CD4-positive, alpha-beta T cell (primary cell): ENCODE results near the gene SPC24. TPM values are rescaled to one million over a fixed set of nuclear protein-coding genes. Genes with fewer than 3 reads are reported as not detected.

Source experiments
- ATAC-seq: fragments of 200-7000 bp; cut with Tn5 transposase; one replicate; pipeline ENCODE4 v1.10.0; 2022; ENCODE audit warnings: mild to moderate bottlenecking; ENCODE audit not compliant: poor library complexity
- CTCF ChIA-PET: fragments of 350-600 bp; sonication (Branson Sonifier 250); formaldehyde crosslinking; loops from one replicate; lab custom pipeline; 2021; ENCODE audit warnings: antibody characterized with exemption, inconsistent platforms; lab: Charles Lee
- POLR2A ChIA-PET: fragments of 350-600 bp; sonication (Branson Sonifier 250); formaldehyde crosslinking; loops from one replicate; lab custom pipeline; 2021; ENCODE audit warnings: antibody characterized with exemption, inconsistent platforms; lab: Charles Lee
- DNase-seq, 14 experiments: peaks; one replicate each; pipeline ENCODE4 v3.0.0-alpha.2; 2013 to 2020; ENCODE audit warnings: mixed read lengths in 2 of 14
- H3K27ac ChIP-seq, 2 donors: one replicate each; pipeline versions ENCODE4 v1.5.1 to v1.7.0; 2013; ENCODE audit warnings: low read length in 2 of 2, low read depth in 1 of 2, mild to moderate bottlenecking in 1 of 2
- H3K27me3 ChIP-seq, 2 experiments: 1 replicate in 1 of 2; 2 replicates in 1 of 2; pipeline versions ENCODE4 v1.6.1 to v1.7.0; 2013; ENCODE audit warnings: low read length in 2 of 2, control low read depth in 1 of 2, mild to moderate bottlenecking in 1 of 2, moderate library complexity in 1 of 2; ENCODE audit not compliant: insufficient read depth in 2 of 2, control insufficient read depth in 1 of 2
- H3K36me3 ChIP-seq: one replicate; pipeline ENCODE4 v1.6.1; 2013; ENCODE audit warnings: low read length, control low read depth; ENCODE audit not compliant: insufficient read depth
- H3K4me1 ChIP-seq: one replicate; pipeline ENCODE4 v1.6.1; 2013; ENCODE audit warnings: low read length, control low read depth; ENCODE audit not compliant: insufficient read depth
- H3K4me3 ChIP-seq: one replicate; pipeline ENCODE4 v1.5.1; 2013; ENCODE audit warnings: mild to moderate bottlenecking, low read length, moderate library complexity
- H3K9me3 ChIP-seq, 2 experiments: 1 replicate in 1 of 2; 2 replicates in 1 of 2; pipeline versions ENCODE4 v1.6.1 to v1.7.0; 2013; ENCODE audit warnings: low read length in 2 of 2, mild to moderate bottlenecking in 2 of 2, control low read depth in 1 of 2, moderate library complexity in 1 of 2; ENCODE audit not compliant: control insufficient read depth in 1 of 2, insufficient read depth in 1 of 2
- H3K27ac Mint-ChIP-seq: one replicate; pipeline ENCODE4 v1.8.0; 2020; ENCODE audit warnings: mixed read lengths
- H3K27me3 Mint-ChIP-seq: one replicate; pipeline ENCODE4 v1.8.0; 2021; ENCODE audit warnings: mixed read lengths
- H3K36me3 Mint-ChIP-seq: one replicate; pipeline ENCODE4 v1.8.0; 2021; ENCODE audit warnings: low read depth, mixed read lengths
- H3K4me1 Mint-ChIP-seq: one replicate; pipeline ENCODE4 v1.8.0; 2021; ENCODE audit warnings: low read depth, mixed read lengths
- H3K4me3 Mint-ChIP-seq: one replicate; pipeline ENCODE4 v1.8.0; 2020; ENCODE audit warnings: mild to moderate bottlenecking, mixed read lengths
- H3K9me3 Mint-ChIP-seq: one replicate; pipeline ENCODE4 v1.8.0; 2020; ENCODE audit warnings: mixed read lengths
- CTCF ChIP-seq: fragments of 200-600 bp; IDR thresholded peaks from one replicate; pipeline ENCODE4 v1.8.0; 2022; ENCODE audit warnings: antibody characterized with exemption, mild to moderate bottlenecking
- intact Hi-C, 2 experiments: fragments of 100-400 bp; cut with DNase I in 1 of 2; cut with micrococcal nuclease in 1 of 2; formaldehyde crosslinking; loops; one replicate each; pipeline versions ENCODE4 v1.15.1 to v1.9.0; 2023 to 2025; cut with DNase I, micrococcal nuclease
- total RNA-seq, 174 experiments: library from RNA in 2 of 174; stranded (reverse) in 2 of 174; gene quantifications; one replicate each; pipeline ENCODE4 v1.2.3 and lab custom pipeline; 2021 to 2026

SPC24 gene
- total RNA-seq, 2 experiments from 2014 or later, result 0.59 to 1.5 TPM

- peaks cover 0 to 4% of the 10 kb centered on the region in 2 experiments for H3K9me3 ChIP-seq
- no peak for ATAC-seq
- Mint-ChIP-seq H3K4me1 (no peaks in the 10 kb centered on the region), H3K27me3 (peaks cover 5% of the 10 kb centered on the region), H3K4me3 (no peak overlapping the region), H3K9me3 (no peaks in the 10 kb centered on the region), H3K36me3 (no peaks in the 10 kb centered on the region), H3K27ac (no peak overlapping the region)
- POLR2A ChIA-PET, result no interaction called here
- CTCF ChIA-PET, result no interaction called here
- no peak overlapping the region for H3K27ac ChIP-seq
- no peak for DNase-seq
- intact Hi-C loops, result no loop called here
- peaks cover 7% of the 10 kb centered on the region for H3K4me1 ChIP-seq
- H3K27me3 ChIP-seq, result no peaks in the 10 kb centered on the region
- H3K4me3 ChIP-seq, result no peak overlapping the region
- no peaks in the 10 kb centered on the region for H3K36me3 ChIP-seq
- no peak for TF ChIP-seq CTCF
Observed at GRCh38 chr19:11175920-11176319, 20.3 kb upstream of the SPC24 start.

- TF ChIP-seq CTCF, result no peak
- H3K4me1 ChIP-seq, result peaks cover under 1% of the 10 kb centered on the region
- ATAC-seq (no peak), DNase-seq (no peak)
- ChIA-PET POLR2A (no interaction called here), CTCF (no interaction called here)
- Mint-ChIP-seq H3K36me3 (no peaks in the 10 kb centered on the region), H3K4me3 (no peak overlapping the region), H3K27me3 (peaks cover 5% of the 10 kb centered on the region), H3K27ac (no peak overlapping the region), H3K9me3 (no peaks in the 10 kb centered on the region), H3K4me1 (no peaks in the 10 kb centered on the region)
- H3K4me3 ChIP-seq, result no peak overlapping the region
- intact Hi-C loops, result no loop called here
- H3K9me3 ChIP-seq, result peaks cover 0 to 4% of the 10 kb centered on the region in 2 experiments
- H3K27ac ChIP-seq, result no peak overlapping the region
- H3K27me3 ChIP-seq, result no peaks in the 10 kb centered on the region
- no peaks in the 10 kb centered on the region for H3K36me3 ChIP-seq
Observed at GRCh38 chr19:11174336-11174735, 18.8 kb upstream of the SPC24 start.

- Histone ChIP-seq H3K9me3 (peaks cover 0 to 4% of the 10 kb centered on the region in 2 experiments), H3K36me3 (no peaks in the 10 kb centered on the region), H3K4me1 (no peaks in the 10 kb centered on the region), H3K27me3 (no peaks in the 10 kb centered on the region), H3K27ac (no peak overlapping the region), H3K4me3 (no peak overlapping the region)
- ATAC-seq (no peak), DNase-seq (no peak)
- H3K27ac Mint-ChIP-seq, result no peak overlapping the region
- ChIA-PET CTCF (no interaction called here), POLR2A (no interaction called here)
- no peak overlapping the region for H3K4me3 Mint-ChIP-seq
- no peaks in the 10 kb centered on the region for H3K9me3 Mint-ChIP-seq
- no peaks in the 10 kb centered on the region for H3K36me3 Mint-ChIP-seq
- no peaks in the 10 kb centered on the region for H3K4me1 Mint-ChIP-seq
- intact Hi-C loops, result no loop called here
- no peak for TF ChIP-seq CTCF
- peaks cover 5% of the 10 kb centered on the region for H3K27me3 Mint-ChIP-seq
Observed at GRCh38 chr19:11173516-11174155, 18.1 kb upstream of the SPC24 start.
